COR-L47 (cell line): ENCODE measurements around the gene HMX2.
"Not testable (repeated sequence)": the region's sequence is repeated elsewhere in the genome, so short reads cannot be mapped to it uniquely, and the experiment has no call there.

Experiments used
- DNase-seq: peaks from one replicate; lab custom pipeline; 2025; lab: John Stamatoyannopoulos, UW

HMX2 gene

GRCh38 chr10:123151737-123152135, 3.8 kb downstream of the HMX2 start:
- no peak for DNase-seq

GRCh38 chr10:123153486-123154091, 5.7 kb downstream of the HMX2 start:
- no peak for DNase-seq

GRCh38 chr10:123154092-123154710, 6.3 kb downstream of the HMX2 start, which contains the start of gene BUB3:
TSS of gene BUB3 (plus strand) at chr10:123154402. CDS start at chr10:123154918, 516 bp downstream.
- DNase-seq, result peak; percentile 95

GRCh38 chr10:123154711-123155505, 7.0 kb downstream of the HMX2 start:
- peak; percentile 5 for DNase-seq

- DNase-seq, result no peak
Measured at GRCh38 chr10:123156078-123156477, 8.1 kb downstream of the HMX2 start.

- DNase-seq, result no peak
Measured at GRCh38 chr10:123157210-123157609, 9.3 kb downstream of the HMX2 start.

GRCh38 chr10:123158682-123159081, 10.7 kb downstream of the HMX2 start:
- DNase-seq, result no peak

GRCh38 chr10:123160311-123160980, 12.5 kb downstream of the HMX2 start:
- DNase-seq, result no peak

- no peak for DNase-seq
Measured at GRCh38 chr10:123164319-123164718, 16.4 kb downstream of the HMX2 start.

- DNase-seq, result no peak
Measured at GRCh38 chr10:123165445-123166072, 17.6 kb downstream of the HMX2 start.

- DNase-seq, result no peak
Measured at GRCh38 chr10:123166618-123167017, 18.7 kb downstream of the HMX2 start.

- DNase-seq, result no peak
Measured at GRCh38 chr10:123170961-123171360, 23.0 kb downstream of the HMX2 start.

- DNase-seq, result not testable (repeated sequence)
Measured at GRCh38 chr10:123171616-123172015, 23.7 kb downstream of the HMX2 start.

- no peak for DNase-seq
Measured at GRCh38 chr10:123175389-123176387, 27.8 kb downstream of the HMX2 start.

GRCh38 chr10:123178390-123178789, 30.5 kb downstream of the HMX2 start:
- not testable (repeated sequence) for DNase-seq

- no peak for DNase-seq
Measured at GRCh38 chr10:123180101-123181090, 32.5 kb downstream of the HMX2 start.

- no peak for DNase-seq
Measured at GRCh38 chr10:123183724-123184123, 35.8 kb downstream of the HMX2 start.

GRCh38 chr10:123187781-123188180, 39.8 kb downstream of the HMX2 start:
- no peak for DNase-seq

- DNase-seq, result no peak
Measured at GRCh38 chr10:123191886-123192285, 44.0 kb downstream of the HMX2 start.
